A549 (cell line): ENCODE measurements around the gene PDE1C. TPM values are rescaled to one million over a fixed set of nuclear protein-coding genes. Genes with fewer than 3 reads are reported as not detected.

Experiments used
- ATAC-seq, 2 experiments: fragments of 200-7000 bp in 1 of 2; fragments of >200 bp in 1 of 2; cut with Nextera tagmentation in 1 of 2; cut with Tn5 transposase in 1 of 2; 3 replicates each; pipeline versions ENCODE4 v1.8.0 to v1.9.1; 2018 to 2020; ENCODE audit warnings: mild to moderate bottlenecking in 1 of 2, moderate library complexity in 1 of 2
- CTCF ChIA-PET: fragments of 300-600 bp; sonication (Branson Sonifier 250); formaldehyde crosslinking; extraction: SDS; loops from one replicate; lab custom pipeline; 2021; ENCODE audit warnings: antibody characterized with exemption, inconsistent platforms; lab: Yijun Ruan, JAX
- POLR2A ChIA-PET: fragments of 350-600 bp; formaldehyde crosslinking; extraction: SDS; loops from one replicate; lab custom pipeline; 2021; ENCODE audit warnings: antibody characterized with exemption, inconsistent platforms; lab: Yijun Ruan, JAX
- DNase-seq, 2 experiments: peaks; one replicate each; pipeline versions ENCODE4 v3.0.0 to v3.0.0-alpha.2; 2011 to 2016; ENCODE audit warnings: low read depth in 1 of 2, low spot score in 1 of 2
- FAIRE-seq: peaks from 2 replicates; lab custom pipeline; 2011; peaks lifted over from hg19 to GRCh38; lab: Jason Lieb, UNC
- H3K27ac ChIP-seq, 2 experiments: fragments of >200 bp; sonication (Bioruptor Twin); formaldehyde crosslinking; 3 replicates each; pipeline ENCODE4 v1.5.1; 2016 to 2017
- H3K4me1 ChIP-seq: fragments of >200 bp; sonication (Bioruptor Twin); formaldehyde crosslinking; 3 replicates; pipeline ENCODE4 v1.6.1; 2016
- H3K4me2 ChIP-seq: fragments of >200 bp; sonication (Bioruptor Twin); formaldehyde crosslinking; 3 replicates; pipeline ENCODE4 v1.6.1; 2016
- H3K4me3 ChIP-seq: fragments of >200 bp; sonication (Bioruptor Twin); formaldehyde crosslinking; 3 replicates; pipeline ENCODE4 v1.5.1; 2016
- H3K9me3 ChIP-seq: fragments of >200 bp; sonication (Bioruptor Twin); formaldehyde crosslinking; 3 replicates; pipeline ENCODE4 v1.6.1; 2016
- CEBPB ChIP-seq, 2 experiments: fragments of >200 bp in 1 of 2; sonication (Bioruptor Twin) in 1 of 2; formaldehyde crosslinking in 1 of 2; IDR thresholded peaks; 2 replicates each; pipeline ENCODE4 v1.6.1; 2012 to 2016
- CHD4 ChIP-seq: fragments of 200-600 bp; sonication (generic); IDR thresholded peaks from 2 replicates; pipeline ENCODE4 v1.6.1; 2016; ENCODE audit warnings: antibody characterized with exemption, mild to moderate bottlenecking, borderline replicate concordance
- FOSB ChIP-seq: fragments of 250-450 bp; sonication (Bioruptor Pico); IDR thresholded peaks from 2 replicates; pipeline ENCODE4 v1.5.0; 2020; ENCODE audit warnings: mild to moderate bottlenecking, moderate library complexity
- FOSL2 ChIP-seq, 2 experiments: fragments of 450-650 bp in 1 of 2; fragments of >200 bp in 1 of 2; sonication (Bioruptor Twin) in 1 of 2; formaldehyde crosslinking; IDR thresholded peaks; 2 replicates each; pipeline versions ENCODE4 v1.5.0 to v1.6.1; 2016 to 2020; ENCODE audit warnings: mild to moderate bottlenecking in 1 of 2, moderate library complexity in 1 of 2
- HDAC2 ChIP-seq: fragments of 200-600 bp; sonication (generic); IDR thresholded peaks from 2 replicates; pipeline ENCODE4 v1.6.1; 2016
- HOXA7 ChIP-seq: fragments of 250-450 bp; sonication (Bioruptor Pico); IDR thresholded peaks from 2 replicates; pipeline ENCODE4 v1.5.0; 2020; ENCODE audit warnings: mild to moderate bottlenecking, moderate library complexity
- HOXB13 ChIP-seq: fragments of 250-450 bp; sonication (Bioruptor Pico); IDR thresholded peaks from 2 replicates; pipeline ENCODE4 v1.5.0; 2020; ENCODE audit warnings: low read depth, mild to moderate bottlenecking, moderate library complexity
- JUNB ChIP-seq: fragments of >200 bp; sonication (Bioruptor Twin); formaldehyde crosslinking; IDR thresholded peaks from 2 replicates; pipeline ENCODE4 v1.6.1; 2016
- MAFK ChIP-seq: fragments of 450-650 bp; IDR thresholded peaks from 2 replicates; pipeline ENCODE4 v1.6.1; 2014; ENCODE audit not compliant: partially characterized antibody
- MYC ChIP-seq: IDR thresholded peaks from 2 replicates; pipeline ENCODE4 v1.6.1; 2012; ENCODE audit warnings: mild to moderate bottlenecking, inconsistent platforms, low read length, improper control_type of control experiment, borderline replicate concordance
- NR3C1 ChIP-seq: fragments of >200 bp; sonication (Bioruptor Twin); formaldehyde crosslinking; IDR thresholded peaks from 3 replicates; pipeline ENCODE4 v1.6.1; 2017
- PHF8 ChIP-seq: fragments of 200-600 bp; sonication (generic); IDR thresholded peaks from 2 replicates; pipeline ENCODE4 v1.6.1; 2016; ENCODE audit warnings: low read depth, mild to moderate bottlenecking, antibody characterized with exemption, moderate library complexity, borderline replicate concordance
- POLR2AphosphoS2 ChIP-seq: conservative IDR thresholded peaks from 2 replicates; pipeline ENCODE4 v1.6.1; 2012; ENCODE audit warnings: low read length, improper control_type of control experiment, inconsistent platforms
- RNF2 ChIP-seq: fragments of 200-600 bp; sonication (generic); IDR thresholded peaks from 2 replicates; pipeline ENCODE4 v1.6.1; 2016; ENCODE audit warnings: low read depth, mild to moderate bottlenecking, antibody characterized with exemption, moderate library complexity, borderline replicate concordance
- SMC3 ChIP-seq: fragments of >200 bp; sonication (Bioruptor Twin); formaldehyde crosslinking; IDR thresholded peaks from 3 replicates; pipeline ENCODE4 v1.6.1; 2018; ENCODE audit warnings: inconsistent platforms
- ZC3H11A ChIP-seq: fragments of 450-650 bp; IDR thresholded peaks from 2 replicates; pipeline ENCODE4 v1.6.1; 2014; ENCODE audit warnings: antibody characterized with exemption, mild to moderate bottlenecking
- WGBS: methylation state at CpG from one replicate; pipeline ENCODE4 v1.1.6; 2017; ENCODE audit errors: missing lambda C conversion rate; 5-methylcytosine and 5-hydroxymethylcytosine counted together
- polyA plus RNA-seq, 4 experiments: library from polyadenylated mRNA; depleted of rRNA in 3 of 4; stranded (reverse); fragments of >200 nt; fragmentation: RNase III in 1 of 4; extraction: RNeasy Plus Mini Kit Qiagen cat#74134 plus additional on column Dnase treatment in 1 of 4; gene quantifications; 2 replicates in 3 of 4; 3 replicates in 1 of 4; pipeline ENCODE4 v1.2.3, GENCODE V29; 2011 to 2017
- TF ChIP-seq, protein P1 (sequence below): fragments of 250-450 bp; sonication (Bioruptor Pico); IDR thresholded peaks from 2 replicates; pipeline ENCODE4 v1.5.0; 2020; ENCODE audit warnings: low read depth, mild to moderate bottlenecking, moderate library complexity
- TF ChIP-seq, protein P2 (sequence below): fragments of >200 bp; sonication (Bioruptor Twin); formaldehyde crosslinking; IDR thresholded peaks from 2 replicates; pipeline ENCODE4 v1.6.1; 2016
- TF ChIP-seq, protein P3 (sequence below): fragments of 150-350 bp; IDR thresholded peaks from 2 replicates; pipeline ENCODE4 v1.6.1; 2014; ENCODE audit warnings: low read depth, mild to moderate bottlenecking, low read length

Gene PDE1C
- polyA plus RNA-seq, 2 of the 4 experiments (the other 2 are of a cell fraction) = 8.0 to 11.0 TPM

DNA sequence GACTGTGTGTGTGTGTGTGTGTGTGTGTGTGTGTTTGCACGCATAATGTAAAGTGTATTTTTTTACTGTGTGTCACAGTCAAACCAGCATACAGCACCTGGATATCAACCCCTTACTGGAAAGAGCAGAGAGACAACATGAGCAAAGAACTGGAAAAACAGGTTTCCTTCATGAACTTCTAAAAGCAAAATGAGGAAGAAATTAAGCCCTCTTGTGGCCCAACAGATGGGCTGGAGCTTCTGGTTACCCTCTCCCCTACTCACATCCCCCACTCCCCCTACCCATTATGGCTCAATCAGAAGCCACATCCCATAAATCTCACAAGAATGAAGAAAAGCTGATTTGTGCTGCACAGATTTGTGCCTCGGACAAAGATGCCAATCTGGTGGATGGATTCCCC is 36.2 kb downstream of the PDE1C start (continued):
- TF ChIP-seq MYC = no peak
- TF ChIP-seq PHF8 = no peak
- TF ChIP-seq MAFK = no peak
- TF ChIP-seq, protein P1, sequence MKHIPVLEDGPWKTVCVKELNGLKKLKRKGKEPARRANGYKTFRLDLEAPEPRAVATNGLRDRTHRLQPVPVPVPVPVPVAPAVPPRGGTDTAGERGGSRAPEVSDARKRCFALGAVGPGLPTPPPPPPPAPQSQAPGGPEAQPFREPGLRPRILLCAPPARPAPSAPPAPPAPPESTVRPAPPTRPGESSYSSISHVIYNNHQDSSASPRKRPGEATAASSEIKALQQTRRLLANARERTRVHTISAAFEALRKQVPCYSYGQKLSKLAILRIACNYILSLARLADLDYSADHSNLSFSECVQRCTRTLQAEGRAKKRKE = no peak
- TF ChIP-seq, protein P2, sequence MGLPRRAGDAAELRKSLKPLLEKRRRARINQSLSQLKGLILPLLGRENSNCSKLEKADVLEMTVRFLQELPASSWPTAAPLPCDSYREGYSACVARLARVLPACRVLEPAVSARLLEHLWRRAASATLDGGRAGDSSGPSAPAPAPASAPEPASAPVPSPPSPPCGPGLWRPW = no peak
- TF ChIP-seq SMC3 = no peak

DNA sequence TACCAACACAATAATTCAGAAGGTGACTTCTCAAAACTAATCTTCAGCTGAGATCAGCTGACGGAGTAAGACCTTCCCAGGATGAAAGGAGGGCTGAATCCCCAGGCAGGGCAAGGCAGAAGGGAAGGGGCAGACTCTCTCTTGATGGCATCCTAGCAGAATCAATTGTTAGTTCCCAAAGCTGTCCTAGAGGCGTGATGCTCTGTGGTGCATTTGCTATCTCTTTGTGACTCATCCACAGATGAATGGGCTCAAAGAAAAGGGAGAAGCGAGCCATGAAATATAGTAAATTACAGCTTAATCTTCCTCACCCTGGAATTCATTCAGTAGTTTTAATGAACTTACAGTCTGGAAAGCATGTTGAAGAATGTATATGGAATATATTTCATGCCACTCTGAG is 37.2 kb downstream of the PDE1C start:
- H3K4me3 ChIP-seq = no peak overlapping the region
- no peak overlapping the region for H3K4me2 ChIP-seq
- ChIA-PET CTCF (interaction anchor here (0.8 to 1.6 kb wide), 4 partner anchors 9 to 94 kb away, joined by 3 to 4 read pairs (median 4); no protein-coding TSS in a partner anchor), POLR2A (no interaction called here)
- WGBS = 84% methylated on average over 3 of the region's 3 CpGs
- DNase-seq = no peak
- no peak overlapping the region for H3K27ac ChIP-seq
- no peak for FAIRE-seq
- no peak for ATAC-seq
- H3K4me1 ChIP-seq = peaks cover 52% of the 10 kb centered on the region
- TF ChIP-seq POLR2AphosphoS2 = no peak
- TF ChIP-seq HOXB13 (CRISPR knock-in tag) = no peak
- TF ChIP-seq FOSB (CRISPR knock-in tag) = no peak
- no peak for TF ChIP-seq HDAC2
- no peak for TF ChIP-seq ZC3H11A
- TF ChIP-seq CHD4 = no peak
- TF ChIP-seq, all 56 proteins: peak for 0
- H3K9me3 ChIP-seq = no peaks in the 10 kb centered on the region

DNA sequence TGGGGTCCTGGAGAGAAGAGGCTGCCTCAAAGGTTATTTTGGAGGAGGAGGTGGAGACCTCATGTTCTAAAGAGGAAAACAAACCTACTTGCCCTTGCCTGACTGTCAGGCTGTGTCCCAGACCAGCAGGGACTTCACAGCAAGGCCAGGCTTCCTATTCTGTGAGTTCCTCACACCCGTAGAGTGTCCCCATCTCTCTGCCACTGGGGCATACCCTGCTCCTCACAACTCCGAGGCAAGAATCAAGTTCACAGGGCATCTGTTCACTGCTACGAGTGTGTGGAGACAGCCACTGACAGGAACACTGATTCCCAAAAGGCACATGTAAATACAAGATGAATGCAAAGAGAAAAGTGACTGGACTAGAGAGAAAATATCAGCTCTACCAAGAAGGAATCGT is 38.0 kb downstream of the PDE1C start:
- no peak for ATAC-seq
- H3K27ac ChIP-seq = 0 out of 6 replicates have a peak overlapping the region, but pooled peaks of 1 of the 2 experiments have one; percentile 31
- DNase-seq = no peak
- peaks cover 44% of the 10 kb centered on the region for H3K4me1 ChIP-seq
- WGBS = 96% methylated on average over 4 of the region's 4 CpGs
- ChIA-PET POLR2A (no interaction called here), CTCF (interaction anchor here (0.8 to 1.1 kb wide), 2 partner anchors 77 to 93 kb away, joined by 3 to 4 read pairs; no protein-coding TSS in a partner anchor)
- no peak overlapping the region for H3K4me3 ChIP-seq
- no peak for TF ChIP-seq HOXA7 (CRISPR knock-in tag)
- no peak for TF ChIP-seq NR3C1
- no peak for TF ChIP-seq RNF2
- no peak for TF ChIP-seq JUNB
- no peak for TF ChIP-seq FOSL2 (IDR thresholded peaks at IDR 0.05)
- no peak for TF ChIP-seq FOSL2 (CRISPR knock-in tag; IDR thresholded peaks at IDR 0.05)
- TF ChIP-seq HDAC2 = no peak
- TF ChIP-seq, protein P3, sequence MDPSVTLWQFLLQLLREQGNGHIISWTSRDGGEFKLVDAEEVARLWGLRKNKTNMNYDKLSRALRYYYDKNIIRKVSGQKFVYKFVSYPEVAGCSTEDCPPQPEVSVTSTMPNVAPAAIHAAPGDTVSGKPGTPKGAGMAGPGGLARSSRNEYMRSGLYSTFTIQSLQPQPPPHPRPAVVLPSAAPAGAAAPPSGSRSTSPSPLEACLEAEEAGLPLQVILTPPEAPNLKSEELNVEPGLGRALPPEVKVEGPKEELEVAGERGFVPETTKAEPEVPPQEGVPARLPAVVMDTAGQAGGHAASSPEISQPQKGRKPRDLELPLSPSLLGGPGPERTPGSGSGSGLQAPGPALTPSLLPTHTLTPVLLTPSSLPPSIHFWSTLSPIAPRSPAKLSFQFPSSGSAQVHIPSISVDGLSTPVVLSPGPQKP = no peak
- H3K9me3 ChIP-seq = no peaks in the 10 kb centered on the region
- H3K4me2 ChIP-seq = no peak overlapping the region
- FAIRE-seq = no peak

DNA sequence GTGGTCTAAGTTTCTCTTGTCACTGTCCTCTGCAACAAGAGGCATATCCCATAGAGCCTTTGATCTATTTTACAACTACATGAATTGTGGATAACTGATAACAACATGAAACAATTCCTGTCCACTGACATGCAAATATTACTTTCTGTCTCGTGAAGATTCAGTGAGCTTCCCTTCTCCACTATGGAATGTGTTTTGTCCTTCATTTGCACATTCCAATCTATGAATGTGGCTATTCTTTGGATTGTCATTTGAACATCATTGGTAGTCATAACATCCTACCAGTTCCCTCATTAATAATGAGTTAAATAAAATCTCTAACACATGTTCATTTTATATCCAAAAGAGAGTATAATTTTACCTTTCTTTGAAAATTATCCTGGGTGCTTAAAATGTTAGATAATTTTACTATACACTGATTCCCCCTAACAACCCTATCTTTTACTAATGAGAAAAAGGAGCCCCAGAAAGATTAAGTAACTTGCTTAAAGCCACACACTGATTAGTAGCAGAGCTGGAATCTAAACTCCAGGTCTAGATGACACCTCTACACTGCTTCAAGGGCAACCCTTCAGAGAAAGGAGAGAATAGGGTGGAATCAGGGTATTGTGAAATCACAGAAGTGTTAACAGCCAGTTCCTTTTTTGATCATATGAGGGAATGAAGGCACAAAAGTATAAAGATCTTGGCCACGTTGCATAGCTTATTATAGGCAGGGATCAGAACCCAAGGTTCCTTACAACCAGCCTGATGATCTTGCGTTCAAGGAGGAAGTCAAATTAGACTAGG is 39.1 kb downstream of the PDE1C start:
- ChIA-PET CTCF (interaction anchor here (1.1 kb wide), 1 partner anchor 287 kb away, joined by 4 read pairs; no protein-coding TSS in a partner anchor), POLR2A (no interaction called here)
- peaks cover 33% of the 10 kb centered on the region for H3K4me1 ChIP-seq
- H3K4me2 ChIP-seq = no peak overlapping the region
- TF ChIP-seq, protein P1 = no peak
- peak in 1 of 2 experiments; percentile 22; a peak in 2 of 4 replicates for TF ChIP-seq CEBPB (IDR thresholded peaks at IDR 0.05)
- no peak for ATAC-seq
- peak; percentile 39 for FAIRE-seq
- no peak for DNase-seq
- peak overlapping the region in 1 of 2 experiments; percentile 31; a peak in 2 of 6 replicates for H3K27ac ChIP-seq
- H3K9me3 ChIP-seq = no peaks in the 10 kb centered on the region
- WGBS = 67% methylated on average over 3 of the region's 3 CpGs
- H3K4me3 ChIP-seq = no peak overlapping the region
